ENCODE measurements around the gene SLC25A21. TPM values are rescaled to one million over a fixed set of nuclear protein-coding genes. Genes with fewer than 3 reads are reported as not detected.
"Not testable (repeated sequence)": the region's sequence is repeated elsewhere in the genome, so short reads cannot be mapped to it uniquely, and the experiment has no call there.

Gene SLC25A21
- total RNA-seq, 1 experiment from 2014 or later, result 1.3 TPM

- DNase-seq (ENCODE audit: low read depth), result peak; percentile 37
- in situ Hi-C loops (cut with HindIII; ENCODE audit: low pct_unique_long_range_greater_than_20kb, low sequenced_read_pairs), result not testable (repeated sequence)
Observed at GRCh38 chr14:36980413-36980812, 192.0 kb downstream of the SLC25A21 start.

GRCh38 chr14:36979863-36980262 lies 192.5 kb downstream of the SLC25A21 start:
- no peak for DNase-seq (ENCODE audit: low read depth)
- in situ Hi-C loops (cut with HindIII; ENCODE audit: low pct_unique_long_range_greater_than_20kb, low sequenced_read_pairs), result no loop called here

GRCh38 chr14:36976571-36977023 lies 195.8 kb downstream of the SLC25A21 start:
- in situ Hi-C loops (cut with HindIII; ENCODE audit: low pct_unique_long_range_greater_than_20kb, low sequenced_read_pairs), result no loop called here
- peak; percentile 54 for DNase-seq (ENCODE audit: low read depth)

- in situ Hi-C loops (cut with HindIII; ENCODE audit: low pct_unique_long_range_greater_than_20kb, low sequenced_read_pairs), result no loop called here
- DNase-seq (ENCODE audit: low read depth), result peak; percentile 29
Observed at GRCh38 chr14:36975834-36976233, 196.6 kb downstream of the SLC25A21 start.

- DNase-seq (ENCODE audit: low read depth), result no peak
- in situ Hi-C loops (cut with HindIII; ENCODE audit: low pct_unique_long_range_greater_than_20kb, low sequenced_read_pairs), result no loop called here
Observed at GRCh38 chr14:36974985-36975384, 197.4 kb downstream of the SLC25A21 start.

GRCh38 chr14:36973806-36974442 lies 198.5 kb downstream of the SLC25A21 start:
- DNase-seq (ENCODE audit: low read depth), result no peak
- in situ Hi-C loops (cut with HindIII; ENCODE audit: low pct_unique_long_range_greater_than_20kb, low sequenced_read_pairs), result no loop called here

GRCh38 chr14:36971263-36971855 lies 201.0 kb downstream of the SLC25A21 start:
- in situ Hi-C loops (cut with HindIII; ENCODE audit: low pct_unique_long_range_greater_than_20kb, low sequenced_read_pairs), result no loop called here
- no peak for DNase-seq (ENCODE audit: low read depth)

- in situ Hi-C loops (cut with HindIII; ENCODE audit: low pct_unique_long_range_greater_than_20kb, low sequenced_read_pairs), result no loop called here
- no peak for DNase-seq (ENCODE audit: low read depth)
Observed at GRCh38 chr14:36967892-36968555, 204.4 kb downstream of the SLC25A21 start.

- in situ Hi-C loops (cut with HindIII; ENCODE audit: low pct_unique_long_range_greater_than_20kb, low sequenced_read_pairs), result no loop called here
- DNase-seq (ENCODE audit: low read depth), result no peak
Observed at GRCh38 chr14:36955967-36956366, 216.4 kb downstream of the SLC25A21 start.

GRCh38 chr14:36955376-36955775 lies 217.0 kb downstream of the SLC25A21 start:
- no peak for DNase-seq (ENCODE audit: low read depth)
- in situ Hi-C loops (cut with HindIII; ENCODE audit: low pct_unique_long_range_greater_than_20kb, low sequenced_read_pairs), result no loop called here

- in situ Hi-C loops (cut with HindIII; ENCODE audit: low pct_unique_long_range_greater_than_20kb, low sequenced_read_pairs), result no loop called here
- DNase-seq (ENCODE audit: low read depth), result no peak
Observed at GRCh38 chr14:36952689-36953088, 219.7 kb downstream of the SLC25A21 start.

GRCh38 chr14:36951380-36951911 lies 221.0 kb downstream of the SLC25A21 start:
- no peak for DNase-seq (ENCODE audit: low read depth)
- in situ Hi-C loops (cut with HindIII; ENCODE audit: low pct_unique_long_range_greater_than_20kb, low sequenced_read_pairs), result no loop called here

- DNase-seq (ENCODE audit: low read depth), result no peak
- in situ Hi-C loops (cut with HindIII; ENCODE audit: low pct_unique_long_range_greater_than_20kb, low sequenced_read_pairs), result no loop called here
Observed at GRCh38 chr14:36950812-36951211, 221.6 kb downstream of the SLC25A21 start.

- in situ Hi-C loops (cut with HindIII; ENCODE audit: low pct_unique_long_range_greater_than_20kb, low sequenced_read_pairs), result no loop called here
- DNase-seq (ENCODE audit: low read depth), result no peak
Observed at GRCh38 chr14:36949371-36949770, 223.0 kb downstream of the SLC25A21 start.

- no peak for DNase-seq (ENCODE audit: low read depth)
- in situ Hi-C loops (cut with HindIII; ENCODE audit: low pct_unique_long_range_greater_than_20kb, low sequenced_read_pairs), result no loop called here
Observed at GRCh38 chr14:36948157-36948859, 224.1 kb downstream of the SLC25A21 start.

- no peak for DNase-seq (ENCODE audit: low read depth)
- in situ Hi-C loops (cut with HindIII; ENCODE audit: low pct_unique_long_range_greater_than_20kb, low sequenced_read_pairs), result no loop called here
Observed at GRCh38 chr14:36947362-36947761, 225.0 kb downstream of the SLC25A21 start.

GRCh38 chr14:36946872-36947271 lies 225.5 kb downstream of the SLC25A21 start:
- no peak for DNase-seq (ENCODE audit: low read depth)
- in situ Hi-C loops (cut with HindIII; ENCODE audit: low pct_unique_long_range_greater_than_20kb, low sequenced_read_pairs), result no loop called here

GRCh38 chr14:36944307-36945010 lies 227.9 kb downstream of the SLC25A21 start:
- in situ Hi-C loops (cut with HindIII; ENCODE audit: low pct_unique_long_range_greater_than_20kb, low sequenced_read_pairs), result no loop called here

More at GRCh38 chr14:36944307-36945010, 227.9 kb downstream of the SLC25A21 start:
- DNase-seq (ENCODE audit: low read depth), result peak; percentile 21

Measured in Caki2 (cell line).